Tibial nerve (tissue), 4 donors: Measurements from ENCODE around the gene SIPA1L3. TPM values are rescaled to one million over a fixed set of nuclear protein-coding genes. Genes with fewer than 3 reads are reported as not detected.
"Not testable (repeated sequence)": the region's sequence is repeated elsewhere in the genome, so short reads cannot be mapped to it uniquely, and the experiment has no call there.

Experiments used
- DNase-seq, 2 donors: peaks; one replicate each; pipeline ENCODE4 v3.0.0-alpha.2; 2019; ENCODE audit warnings: low spot score in 2 of 2
- H3K27ac ChIP-seq, 4 donors: fragments of 200-600 bp; sonication (generic) in 3 of 4; one replicate each; pipeline ENCODE4 v1.5.1; 2017 to 2019; ENCODE audit warnings: mild to moderate bottlenecking in 1 of 4
- H3K27me3 ChIP-seq, 2 donors: fragments of 200-600 bp; sonication (generic) in 1 of 2; one replicate each; pipeline versions ENCODE4 v1.5.1 to v1.6.0; 2017 to 2019
- H3K36me3 ChIP-seq, 3 donors: fragments of 200-600 bp; sonication (generic); one replicate each; pipeline ENCODE4 v1.5.1; 2018 to 2019
- H3K4me1 ChIP-seq, 4 donors: fragments of 200-600 bp; sonication (generic) in 3 of 4; one replicate each; pipeline ENCODE4 v1.5.1; 2017 to 2019
- H3K4me3 ChIP-seq, 4 donors: fragments of 200-600 bp; sonication (generic) in 3 of 4; one replicate each; pipeline ENCODE4 v1.5.1; 2017 to 2019; ENCODE audit warnings: mild to moderate bottlenecking in 1 of 4, moderate library complexity in 1 of 4
- H3K9me3 ChIP-seq, 4 donors: fragments of 200-600 bp; sonication (generic) in 3 of 4; one replicate each; pipeline ENCODE4 v1.5.1; 2017 to 2019
- EP300 ChIP-seq, 2 donors: sonication (generic); formaldehyde crosslinking; IDR thresholded peaks; one replicate each; pipeline ENCODE4 v1.6.1; 2017; ENCODE audit warnings: antibody characterized with exemption in 2 of 2, mild to moderate bottlenecking in 1 of 2
- POLR2A ChIP-seq, 2 donors: fragments of 450-650 bp; IDR thresholded peaks; one replicate each; pipeline ENCODE4 v1.6.1; 2017; ENCODE audit warnings: antibody characterized with exemption in 2 of 2, mild to moderate bottlenecking in 2 of 2, moderate library complexity in 2 of 2
- WGBS, 2 donors: methylation state at CpG; one replicate each; pipeline ENCODE4 v1.1.5; 2018; 5-methylcytosine and 5-hydroxymethylcytosine counted together
- total RNA-seq, 4 donors: library from RNA; depleted of rRNA; stranded (reverse); fragments of >200 nt; gene quantifications; one replicate each; pipeline ENCODE4 v1.1.0, GENCODE V29; 2016
- TF ChIP-seq, protein P1 (sequence below), 5 experiments: fragments of 200-600 bp in 3 of 5; fragments of 450-650 bp in 2 of 5; sonication (generic) in 3 of 5; IDR thresholded peaks; one replicate each; pipeline ENCODE4 v1.5.1; 2016 to 2019; ENCODE audit warnings: antibody characterized with exemption in 5 of 5, mild to moderate bottlenecking in 3 of 5, moderate library complexity in 2 of 5

SIPA1L3 gene
- total RNA-seq, 4 donors from 2014 or later, result 8.3 to 43.9 (median 17.0) TPM

GRCh38 chr19:38062959-38063761, 156.2 kb downstream of the SIPA1L3 start:
- TF ChIP-seq EP300 (IDR thresholded peaks at IDR 0.05) (no peak), POLR2A (IDR thresholded peaks at IDR 0.05) (no peak)
- TF ChIP-seq, protein P1, sequence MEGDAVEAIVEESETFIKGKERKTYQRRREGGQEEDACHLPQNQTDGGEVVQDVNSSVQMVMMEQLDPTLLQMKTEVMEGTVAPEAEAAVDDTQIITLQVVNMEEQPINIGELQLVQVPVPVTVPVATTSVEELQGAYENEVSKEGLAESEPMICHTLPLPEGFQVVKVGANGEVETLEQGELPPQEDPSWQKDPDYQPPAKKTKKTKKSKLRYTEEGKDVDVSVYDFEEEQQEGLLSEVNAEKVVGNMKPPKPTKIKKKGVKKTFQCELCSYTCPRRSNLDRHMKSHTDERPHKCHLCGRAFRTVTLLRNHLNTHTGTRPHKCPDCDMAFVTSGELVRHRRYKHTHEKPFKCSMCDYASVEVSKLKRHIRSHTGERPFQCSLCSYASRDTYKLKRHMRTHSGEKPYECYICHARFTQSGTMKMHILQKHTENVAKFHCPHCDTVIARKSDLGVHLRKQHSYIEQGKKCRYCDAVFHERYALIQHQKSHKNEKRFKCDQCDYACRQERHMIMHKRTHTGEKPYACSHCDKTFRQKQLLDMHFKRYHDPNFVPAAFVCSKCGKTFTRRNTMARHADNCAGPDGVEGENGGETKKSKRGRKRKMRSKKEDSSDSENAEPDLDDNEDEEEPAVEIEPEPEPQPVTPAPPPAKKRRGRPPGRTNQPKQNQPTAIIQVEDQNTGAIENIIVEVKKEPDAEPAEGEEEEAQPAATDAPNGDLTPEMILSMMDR (IDR thresholded peaks at IDR 0.05), result no peak
- H3K4me1 ChIP-seq, result peaks cover 0 to 15% (median 0%) of the 10 kb centered on the region in 4 donors
- peak overlapping the region in 2 of 4 donors; percentile 52 to 56 for H3K27ac ChIP-seq
- H3K4me3 ChIP-seq, result no peak overlapping the region
- WGBS, 2 donors, result 59 to 62% methylated on average over 16 to 21 of the region's 21 CpGs
- H3K27me3 ChIP-seq, result no peaks in the 10 kb centered on the region
- H3K9me3 ChIP-seq, result no peaks in the 10 kb centered on the region
- DNase-seq, result no peak
- no peaks in the 10 kb centered on the region for H3K36me3 ChIP-seq

- H3K36me3 ChIP-seq, result no peaks in the 10 kb centered on the region
- TF ChIP-seq POLR2A (IDR thresholded peaks at IDR 0.05) (no peak), EP300 (IDR thresholded peaks at IDR 0.05) (no peak)
- TF ChIP-seq, protein P1 (IDR thresholded peaks at IDR 0.05), result no peak
- H3K9me3 ChIP-seq, result no peaks in the 10 kb centered on the region
- WGBS, 2 donors, result 73 to 77% methylated on average over 6 of the region's 6 CpGs
- H3K27me3 ChIP-seq, result no peaks in the 10 kb centered on the region
- H3K27ac ChIP-seq, result peak overlapping the region in 2 of 4 donors; percentile 52 to 56
- H3K4me3 ChIP-seq, result no peak overlapping the region
- peaks cover 0 to 15% (median 0%) of the 10 kb centered on the region in 4 donors for H3K4me1 ChIP-seq
- no peak for DNase-seq
Observed at GRCh38 chr19:38063928-38064327, 156.9 kb downstream of the SIPA1L3 start.

- 87 to 91% methylated on average over 7 of the region's 7 CpGs for WGBS, 2 donors
- Histone ChIP-seq H3K9me3 (no peaks in the 10 kb centered on the region), H3K4me1 (peaks cover 0 to 15% (median 0%) of the 10 kb centered on the region in 4 donors), H3K27ac (no peak overlapping the region), H3K27me3 (no peaks in the 10 kb centered on the region), H3K36me3 (no peaks in the 10 kb centered on the region), H3K4me3 (no peak overlapping the region)
- DNase-seq, result no peak
- TF ChIP-seq POLR2A (IDR thresholded peaks at IDR 0.05) (no peak), EP300 (IDR thresholded peaks at IDR 0.05) (no peak)
Observed at GRCh38 chr19:38064661-38065425, 157.8 kb downstream of the SIPA1L3 start.

GRCh38 chr19:38065775-38066174, 158.8 kb downstream of the SIPA1L3 start:
- not testable (repeated sequence) for DNase-seq, H3K36me3 ChIP-seq, H3K27me3 ChIP-seq, H3K27ac ChIP-seq, H3K9me3 ChIP-seq, H3K4me3 ChIP-seq
- 91 to 92% methylated on average over 7 of the region's 7 CpGs for WGBS, 2 donors
- H3K4me1 ChIP-seq, result peaks cover 0 to 15% (median 0%) of the 10 kb centered on the region in 4 donors

DNA sequence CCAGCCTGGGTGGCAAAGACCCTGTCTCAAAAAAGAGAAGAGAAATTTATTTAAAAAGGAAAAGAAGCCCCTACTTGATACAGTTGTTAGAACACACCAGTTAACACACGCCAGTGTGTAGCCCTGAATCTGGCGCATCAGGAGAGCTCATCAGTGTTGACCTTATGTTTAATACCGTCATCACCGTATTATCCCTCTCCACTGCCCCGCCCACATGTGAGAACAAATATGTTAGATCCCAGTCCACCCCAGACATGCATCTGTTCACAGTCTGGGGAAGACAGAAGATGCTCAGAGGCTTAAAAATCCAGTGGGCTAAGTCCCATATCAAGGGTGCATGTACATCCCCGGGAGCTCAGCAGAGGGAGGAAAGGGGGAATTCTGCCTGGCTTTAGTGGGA, 161.8 kb downstream of the SIPA1L3 start:
- no peak for DNase-seq
- peaks cover 0 to 3% (median 0%) of the 10 kb centered on the region in 4 donors for H3K4me1 ChIP-seq
- no peaks in the 10 kb centered on the region for H3K27me3 ChIP-seq
- H3K27ac ChIP-seq, result no peak overlapping the region
- TF ChIP-seq, protein P1 (IDR thresholded peaks at IDR 0.05), result no peak
- TF ChIP-seq POLR2A (IDR thresholded peaks at IDR 0.05) (no peak), EP300 (IDR thresholded peaks at IDR 0.05) (no peak)
- no peaks in the 10 kb centered on the region for H3K9me3 ChIP-seq
- H3K4me3 ChIP-seq, result no peak overlapping the region
- H3K36me3 ChIP-seq, result peaks cover 0 to 13% (median 0%) of the 10 kb centered on the region in 3 donors
- 79 to 88% methylated on average over 6 of the region's 6 CpGs for WGBS, 2 donors

GRCh38 chr19:38070573-38070972, 163.6 kb downstream of the SIPA1L3 start:
- TF ChIP-seq EP300 (IDR thresholded peaks at IDR 0.05) (no peak), POLR2A (IDR thresholded peaks at IDR 0.05) (no peak)
- TF ChIP-seq, protein P1 (IDR thresholded peaks at IDR 0.05), result no peak
- WGBS, 2 donors, result 67 to 71% methylated on average over 3 of the region's 3 CpGs
- DNase-seq, result no peak
- Histone ChIP-seq H3K36me3 (peaks cover 0 to 13% (median 0%) of the 10 kb centered on the region in 3 donors), H3K9me3 (no peaks in the 10 kb centered on the region), H3K27me3 (no peaks in the 10 kb centered on the region), H3K4me3 (no peak overlapping the region), H3K4me1 (no peaks in the 10 kb centered on the region), H3K27ac (no peak overlapping the region)

DNA sequence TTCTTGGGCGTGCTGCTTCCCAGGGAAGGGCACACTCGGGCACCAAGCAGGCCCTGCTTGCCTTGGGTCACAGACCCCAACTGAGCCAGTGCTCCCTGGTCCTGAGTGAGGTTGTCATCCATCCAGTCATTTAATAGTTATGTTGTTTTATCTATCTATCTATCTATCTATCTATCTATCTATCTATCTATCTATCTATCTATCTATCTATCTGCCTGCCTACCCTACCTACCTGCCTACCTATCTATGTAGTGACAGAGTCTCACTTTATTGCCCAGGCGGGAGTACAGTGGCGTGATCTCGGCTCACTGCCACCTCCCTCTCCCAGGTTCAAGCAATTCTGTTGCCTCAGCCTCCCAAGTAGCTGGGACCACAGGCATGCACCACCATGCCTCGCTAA, 164.0 kb downstream of the SIPA1L3 start:
- not testable (repeated sequence) for H3K27me3 ChIP-seq, H3K4me3 ChIP-seq, H3K9me3 ChIP-seq, H3K4me1 ChIP-seq, H3K27ac ChIP-seq, DNase-seq
- H3K36me3 ChIP-seq, result peaks cover 0 to 13% (median 0%) of the 10 kb centered on the region in 3 donors
- 97 to 98% methylated on average over 6 of the region's 6 CpGs for WGBS, 2 donors
